ENCODE data around the gene MCM5. TPM values are rescaled to one million over a fixed set of nuclear protein-coding genes. Genes with fewer than 3 reads are reported as not detected.

Gene MCM5
- total RNA-seq, 6 experiments from 2014 or later = 6.7 to 35.9 (median 13.4) TPM

GRCh38 chr22:35449829-35450689 lies 50.1 kb downstream of the MCM5 start:
- no peak for ATAC-seq
- Histone ChIP-seq H3K27ac (no peak overlapping the region), H3K9me3 (no peaks in the 10 kb centered on the region), H3K36me3 (no peaks in the 10 kb centered on the region), H3K4me1 (no peaks in the 10 kb centered on the region), H3K27me3 (no peaks in the 10 kb centered on the region), H3K4me3 (no peak overlapping the region)
- intact Hi-C loops (cut with DNase I) = no loop called here
- no peak for TF ChIP-seq CTCF (IDR thresholded peaks at IDR 0.05)
- TF ChIP-seq POLR2A (IDR thresholded peaks at IDR 0.05) = no peak
- DNase-seq = no peak
- WGBS (ENCODE audit: insufficient coverage, low coverage, low lambda C conversion rate, missing lambda C conversion rate) = 87% methylated on average over 3 of the region's 17 CpGs

- WGBS (ENCODE audit: insufficient coverage, low coverage, low lambda C conversion rate, missing lambda C conversion rate) = 70% methylated on average over 10 of the region's 18 CpGs
- Histone ChIP-seq H3K9me3 (no peaks in the 10 kb centered on the region), H3K4me3 (no peak overlapping the region), H3K27ac (no peak overlapping the region), H3K36me3 (no peaks in the 10 kb centered on the region), H3K4me1 (no peaks in the 10 kb centered on the region), H3K27me3 (no peaks in the 10 kb centered on the region)
- ATAC-seq (no peak), DNase-seq (no peak)
- TF ChIP-seq CTCF (IDR thresholded peaks at IDR 0.05) = no peak
- TF ChIP-seq POLR2A (IDR thresholded peaks at IDR 0.05) = no peak
- intact Hi-C loops (cut with DNase I) = no loop called here
Observed at GRCh38 chr22:35450824-35451569, 51.1 kb downstream of the MCM5 start.

GRCh38 chr22:35451592-35451991 lies 51.7 kb downstream of the MCM5 start:
- Histone ChIP-seq H3K4me1 (no peaks in the 10 kb centered on the region), H3K36me3 (no peaks in the 10 kb centered on the region), H3K9me3 (no peaks in the 10 kb centered on the region), H3K4me3 (no peak overlapping the region), H3K27ac (no peak overlapping the region), H3K27me3 (no peaks in the 10 kb centered on the region)
- no peak for DNase-seq
- intact Hi-C loops (cut with DNase I) = no loop called here
- 93% methylated on average over 5 of the region's 7 CpGs for WGBS (ENCODE audit: insufficient coverage, low coverage, low lambda C conversion rate, missing lambda C conversion rate)
- TF ChIP-seq POLR2A (IDR thresholded peaks at IDR 0.05) (no peak), CTCF (IDR thresholded peaks at IDR 0.05) (no peak)
- ATAC-seq = no peak

GRCh38 chr22:35452351-35452781 lies 52.4 kb downstream of the MCM5 start:
- DNase-seq = no peak
- intact Hi-C loops (cut with DNase I) = no loop called here
- no peaks in the 10 kb centered on the region for H3K9me3 ChIP-seq
- TF ChIP-seq POLR2A (IDR thresholded peaks at IDR 0.05) (no peak), CTCF (IDR thresholded peaks at IDR 0.05) (no peak)
- ATAC-seq = no peak
- H3K4me3 ChIP-seq = no peak overlapping the region
- H3K27me3 ChIP-seq = no peaks in the 10 kb centered on the region
- no peaks in the 10 kb centered on the region for H3K4me1 ChIP-seq
- WGBS (ENCODE audit: insufficient coverage, low coverage, low lambda C conversion rate, missing lambda C conversion rate) = 63% methylated on average over 4 of the region's 15 CpGs
- no peak overlapping the region for H3K27ac ChIP-seq
- no peaks in the 10 kb centered on the region for H3K36me3 ChIP-seq
